ENCODE results near the gene CSRP1. TPM values are rescaled to one million over a fixed set of nuclear protein-coding genes. Genes with fewer than 3 reads are reported as not detected.
A peak's percentile ranks its signal among the peaks of the same experiment; 100 is the strongest.

CSRP1 gene
- total RNA-seq, 2 donors from 2014 or later: 16.1 to 17.7 TPM

DNA sequence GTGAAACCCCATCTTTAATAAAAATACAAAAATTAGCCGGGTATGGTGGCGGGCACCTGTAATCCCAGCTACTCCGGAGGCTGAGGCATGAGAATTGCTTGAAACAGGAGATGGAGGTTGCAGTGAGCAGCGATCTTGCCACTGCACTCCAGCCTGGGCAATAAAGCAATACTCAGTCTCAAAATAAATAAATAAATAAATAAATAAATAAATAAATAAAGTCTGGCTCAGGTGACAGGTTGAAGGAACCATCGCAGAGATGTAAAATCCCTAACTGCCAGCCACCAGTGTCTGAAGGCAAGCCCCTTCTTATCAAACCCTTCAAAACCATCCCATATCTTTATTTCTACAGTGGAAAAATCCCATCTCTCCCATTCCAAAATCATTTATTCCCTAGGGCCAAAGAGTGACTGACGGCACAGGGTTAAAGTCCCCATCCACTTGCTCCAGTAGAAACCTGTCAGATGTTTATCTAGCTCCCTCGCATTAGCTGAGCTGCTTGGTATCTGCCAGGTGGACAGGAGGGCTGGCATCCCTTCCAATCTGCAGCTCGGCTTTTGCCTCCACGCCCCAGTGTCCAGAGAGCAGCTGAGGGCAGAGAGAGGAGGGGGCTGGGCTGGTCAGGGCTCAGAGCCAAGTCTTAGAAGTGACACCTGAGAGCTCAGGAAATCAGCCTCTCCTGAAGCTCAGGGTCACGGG, 5.0 kb downstream of the CSRP1 start:
- H3K36me3 ChIP-seq (ENCODE audit: control insufficient read depth, insufficient read depth, low read length): no peaks in the 10 kb centered on the region
- no peak overlapping the region for H3K9ac ChIP-seq (ENCODE audit: extremely low read depth, low read length, poor library complexity, severe bottlenecking)
- H3K36me3 Mint-ChIP-seq (ENCODE audit: low read depth): no peaks in the 10 kb centered on the region
- H3K27me3 ChIP-seq (ENCODE audit: control insufficient read depth, insufficient read depth, low read length, poor library complexity, severe bottlenecking): no peaks in the 10 kb centered on the region
- H3K27ac ChIP-seq (ENCODE audit: low read depth, low read length): no peak overlapping the region
- H3K4me3 ChIP-seq (ENCODE audit: low read length): no peak overlapping the region
- H3K4me1 ChIP-seq (ENCODE audit: control insufficient read depth, insufficient read depth, low read length): peaks cover 18% of the 10 kb centered on the region
- H3K4me3 Mint-ChIP-seq: no peak overlapping the region
- no peak overlapping the region for H3K27ac Mint-ChIP-seq
- peaks cover 45% of the 10 kb centered on the region for H3K4me1 Mint-ChIP-seq
- H3K9me3 ChIP-seq (ENCODE audit: control insufficient read depth, low read length): no peaks in the 10 kb centered on the region
- TF ChIP-seq, protein P1, sequence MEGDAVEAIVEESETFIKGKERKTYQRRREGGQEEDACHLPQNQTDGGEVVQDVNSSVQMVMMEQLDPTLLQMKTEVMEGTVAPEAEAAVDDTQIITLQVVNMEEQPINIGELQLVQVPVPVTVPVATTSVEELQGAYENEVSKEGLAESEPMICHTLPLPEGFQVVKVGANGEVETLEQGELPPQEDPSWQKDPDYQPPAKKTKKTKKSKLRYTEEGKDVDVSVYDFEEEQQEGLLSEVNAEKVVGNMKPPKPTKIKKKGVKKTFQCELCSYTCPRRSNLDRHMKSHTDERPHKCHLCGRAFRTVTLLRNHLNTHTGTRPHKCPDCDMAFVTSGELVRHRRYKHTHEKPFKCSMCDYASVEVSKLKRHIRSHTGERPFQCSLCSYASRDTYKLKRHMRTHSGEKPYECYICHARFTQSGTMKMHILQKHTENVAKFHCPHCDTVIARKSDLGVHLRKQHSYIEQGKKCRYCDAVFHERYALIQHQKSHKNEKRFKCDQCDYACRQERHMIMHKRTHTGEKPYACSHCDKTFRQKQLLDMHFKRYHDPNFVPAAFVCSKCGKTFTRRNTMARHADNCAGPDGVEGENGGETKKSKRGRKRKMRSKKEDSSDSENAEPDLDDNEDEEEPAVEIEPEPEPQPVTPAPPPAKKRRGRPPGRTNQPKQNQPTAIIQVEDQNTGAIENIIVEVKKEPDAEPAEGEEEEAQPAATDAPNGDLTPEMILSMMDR (conservative IDR thresholded peaks at IDR 0.05): no peak
- peaks cover 15% of the 10 kb centered on the region for H3K27me3 Mint-ChIP-seq (ENCODE audit: insufficient read depth)
- WGBS, 2 experiments (ENCODE audit: insufficient coverage in 1 of 2, insufficient read length in 1 of 2): 83 to 87% methylated on average over 9 to 10 of the region's 10 CpGs
- peak; percentile 60 for DNase-seq
- no peaks in the 10 kb centered on the region for H3K9me3 Mint-ChIP-seq

DNA sequence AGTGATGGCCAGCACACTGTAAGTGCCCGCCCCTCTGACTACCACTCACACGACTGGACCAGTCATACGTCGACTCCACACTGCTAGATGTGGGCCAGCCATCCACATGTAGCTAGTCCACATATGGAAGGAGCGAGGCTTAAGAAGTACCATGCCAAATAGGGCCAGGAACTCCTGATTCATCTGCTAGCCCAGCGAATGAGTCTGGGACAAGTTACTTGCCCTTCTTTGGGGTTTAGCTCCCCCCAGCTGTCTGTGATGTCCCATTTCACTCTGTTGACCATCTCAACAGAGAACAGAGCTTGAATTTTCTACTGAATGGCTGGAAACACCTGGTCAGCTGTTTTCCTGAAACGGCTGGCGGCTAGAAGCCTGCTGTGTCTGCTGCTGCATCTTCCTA, 5.8 kb downstream of the CSRP1 start:
- Mint-ChIP-seq H3K9me3 (no peaks in the 10 kb centered on the region), H3K27me3 (ENCODE audit: insufficient read depth) (peaks cover 10% of the 10 kb centered on the region), H3K36me3 (ENCODE audit: low read depth) (no peaks in the 10 kb centered on the region), H3K4me1 (peaks cover 40% of the 10 kb centered on the region), H3K27ac (no peak overlapping the region), H3K4me3 (no peak overlapping the region)
- Histone ChIP-seq H3K4me3 (ENCODE audit: low read length) (no peak overlapping the region), H3K27ac (ENCODE audit: low read depth, low read length) (no peak overlapping the region), H3K9ac (ENCODE audit: extremely low read depth, low read length, poor library complexity, severe bottlenecking) (no peak overlapping the region), H3K27me3 (ENCODE audit: control insufficient read depth, insufficient read depth, low read length, poor library complexity, severe bottlenecking) (no peaks in the 10 kb centered on the region), H3K36me3 (ENCODE audit: control insufficient read depth, insufficient read depth, low read length) (no peaks in the 10 kb centered on the region), H3K9me3 (ENCODE audit: control insufficient read depth, low read length) (no peaks in the 10 kb centered on the region), H3K4me1 (ENCODE audit: control insufficient read depth, insufficient read depth, low read length) (peaks cover 18% of the 10 kb centered on the region)
- DNase-seq: no peak
- TF ChIP-seq, protein P1 (conservative IDR thresholded peaks at IDR 0.05): no peak
- 93 to 95% methylated on average over 8 of the region's 8 CpGs for WGBS, 2 experiments (ENCODE audit: insufficient coverage in 1 of 2, insufficient read length in 1 of 2)

DNA sequence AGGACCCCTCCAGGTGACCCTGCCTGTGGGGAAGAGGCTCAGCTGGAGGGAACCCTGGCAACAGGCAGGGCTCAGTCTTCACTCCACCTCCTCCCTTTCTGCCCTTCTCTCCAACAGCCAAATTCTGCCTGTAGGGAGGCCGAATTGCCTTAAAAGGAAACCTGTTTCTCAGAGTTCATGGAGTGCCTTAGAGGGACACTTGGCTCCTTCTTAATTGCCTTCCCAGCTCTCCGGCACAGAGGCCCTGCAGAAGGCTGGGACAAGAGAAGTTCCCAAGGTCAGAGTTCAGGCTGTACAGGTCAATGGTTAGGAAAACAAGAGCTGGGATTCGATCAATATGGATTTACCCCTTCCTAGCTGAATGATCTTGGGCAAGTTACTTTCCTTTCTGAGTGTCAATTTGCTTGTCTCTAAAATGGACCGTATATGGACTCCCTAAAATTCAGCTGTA, 6.2 kb downstream of the CSRP1 start:
- Histone ChIP-seq H3K36me3 (ENCODE audit: control insufficient read depth, insufficient read depth, low read length) (no peaks in the 10 kb centered on the region), H3K27ac (ENCODE audit: low read depth, low read length) (peak overlapping the region; percentile 59), H3K9ac (ENCODE audit: extremely low read depth, low read length, poor library complexity, severe bottlenecking) (no peak overlapping the region), H3K27me3 (ENCODE audit: control insufficient read depth, insufficient read depth, low read length, poor library complexity, severe bottlenecking) (no peaks in the 10 kb centered on the region), H3K4me1 (ENCODE audit: control insufficient read depth, insufficient read depth, low read length) (peaks cover 20% of the 10 kb centered on the region), H3K9me3 (ENCODE audit: control insufficient read depth, low read length) (no peaks in the 10 kb centered on the region), H3K4me3 (ENCODE audit: low read length) (no peak overlapping the region)
- peaks cover 6% of the 10 kb centered on the region for H3K27me3 Mint-ChIP-seq (ENCODE audit: insufficient read depth)
- peaks cover 40% of the 10 kb centered on the region for H3K4me1 Mint-ChIP-seq
- peak overlapping the region; percentile 35 for H3K27ac Mint-ChIP-seq
- WGBS, 2 experiments (ENCODE audit: insufficient coverage in 1 of 2, insufficient read length in 1 of 2): 80 to 85% methylated on average over 4 of the region's 4 CpGs
- H3K36me3 Mint-ChIP-seq (ENCODE audit: low read depth): no peaks in the 10 kb centered on the region
- peak; percentile 71 for DNase-seq
- no peak overlapping the region for H3K4me3 Mint-ChIP-seq
- no peaks in the 10 kb centered on the region for H3K9me3 Mint-ChIP-seq
- TF ChIP-seq, protein P1 (conservative IDR thresholded peaks at IDR 0.05): no peak
